ENCODE data around the gene PLIN3. TPM values are rescaled to one million over a fixed set of nuclear protein-coding genes. Genes with fewer than 3 reads are reported as not detected.
"Not testable (repeated sequence)": the region's sequence is repeated elsewhere in the genome, so short reads cannot be mapped to it uniquely, and the experiment has no call there.

Gene PLIN3
- total RNA-seq, 3 donors from 2014 or later (not counting 1 experiment from before 2014, with no cell fraction given): 26.6 to 28.7 (median 28.3) TPM

DNA sequence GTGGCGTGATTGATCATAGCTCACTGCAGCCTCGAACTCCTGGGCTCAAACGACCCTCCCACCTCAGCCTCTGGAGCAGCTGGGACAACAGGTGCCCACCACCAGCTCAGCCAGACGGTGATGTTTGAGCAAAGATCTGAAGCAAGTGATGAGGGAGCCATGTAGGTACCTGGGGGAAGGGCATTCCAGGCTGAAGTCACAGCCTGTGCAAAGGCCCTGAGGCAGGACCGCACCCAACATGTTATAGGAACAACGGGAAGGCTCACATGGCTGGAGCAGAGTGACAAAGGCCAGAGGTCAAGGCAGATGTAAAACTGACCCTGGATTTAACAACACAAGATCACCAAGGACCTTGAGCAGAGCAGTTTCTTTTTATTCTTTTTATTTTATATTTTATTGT lies 61.1 kb downstream of the PLIN3 start:
- no peaks in the 10 kb centered on the region for H3K36me3 ChIP-seq (ENCODE audit: control insufficient read depth, insufficient read depth, low read length)
- H3K9me3 Mint-ChIP-seq: no peaks in the 10 kb centered on the region
- no peaks in the 10 kb centered on the region for H3K27me3 Mint-ChIP-seq (ENCODE audit: low read depth in 2 of 2)
- no peak overlapping the region for H3K27ac ChIP-seq (ENCODE audit: low read length)
- WGBS (ENCODE audit: insufficient coverage): 88% methylated on average over 6 of the region's 6 CpGs
- H3K27me3 ChIP-seq (ENCODE audit: control insufficient read depth, insufficient read depth, low read length): no peaks in the 10 kb centered on the region
- no peaks in the 10 kb centered on the region for H3K36me3 Mint-ChIP-seq
- no peak overlapping the region for H3K4me3 Mint-ChIP-seq
- TF ChIP-seq, protein P1, sequence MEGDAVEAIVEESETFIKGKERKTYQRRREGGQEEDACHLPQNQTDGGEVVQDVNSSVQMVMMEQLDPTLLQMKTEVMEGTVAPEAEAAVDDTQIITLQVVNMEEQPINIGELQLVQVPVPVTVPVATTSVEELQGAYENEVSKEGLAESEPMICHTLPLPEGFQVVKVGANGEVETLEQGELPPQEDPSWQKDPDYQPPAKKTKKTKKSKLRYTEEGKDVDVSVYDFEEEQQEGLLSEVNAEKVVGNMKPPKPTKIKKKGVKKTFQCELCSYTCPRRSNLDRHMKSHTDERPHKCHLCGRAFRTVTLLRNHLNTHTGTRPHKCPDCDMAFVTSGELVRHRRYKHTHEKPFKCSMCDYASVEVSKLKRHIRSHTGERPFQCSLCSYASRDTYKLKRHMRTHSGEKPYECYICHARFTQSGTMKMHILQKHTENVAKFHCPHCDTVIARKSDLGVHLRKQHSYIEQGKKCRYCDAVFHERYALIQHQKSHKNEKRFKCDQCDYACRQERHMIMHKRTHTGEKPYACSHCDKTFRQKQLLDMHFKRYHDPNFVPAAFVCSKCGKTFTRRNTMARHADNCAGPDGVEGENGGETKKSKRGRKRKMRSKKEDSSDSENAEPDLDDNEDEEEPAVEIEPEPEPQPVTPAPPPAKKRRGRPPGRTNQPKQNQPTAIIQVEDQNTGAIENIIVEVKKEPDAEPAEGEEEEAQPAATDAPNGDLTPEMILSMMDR (IDR thresholded peaks at IDR 0.05): no peak
- H3K4me1 ChIP-seq (ENCODE audit: control insufficient read depth, insufficient read depth, low read length): peaks cover 3% of the 10 kb centered on the region
- DNase-seq (no peak), ATAC-seq (no peak)
- H3K27ac Mint-ChIP-seq: no peak overlapping the region
- no peaks in the 10 kb centered on the region for H3K9me3 ChIP-seq (ENCODE audit: control insufficient read depth, insufficient read depth, low read length)
- no peak overlapping the region for H3K4me3 ChIP-seq (ENCODE audit: low read length)
- H3K4me1 Mint-ChIP-seq: peaks cover 0 to 9% of the 10 kb centered on the region in 2 donors
- intact Hi-C loops (cut with micrococcal nuclease): loop anchor here (10.0 kb wide), 1 partner anchor 232 kb away; no protein-coding TSS in a partner anchor

DNA sequence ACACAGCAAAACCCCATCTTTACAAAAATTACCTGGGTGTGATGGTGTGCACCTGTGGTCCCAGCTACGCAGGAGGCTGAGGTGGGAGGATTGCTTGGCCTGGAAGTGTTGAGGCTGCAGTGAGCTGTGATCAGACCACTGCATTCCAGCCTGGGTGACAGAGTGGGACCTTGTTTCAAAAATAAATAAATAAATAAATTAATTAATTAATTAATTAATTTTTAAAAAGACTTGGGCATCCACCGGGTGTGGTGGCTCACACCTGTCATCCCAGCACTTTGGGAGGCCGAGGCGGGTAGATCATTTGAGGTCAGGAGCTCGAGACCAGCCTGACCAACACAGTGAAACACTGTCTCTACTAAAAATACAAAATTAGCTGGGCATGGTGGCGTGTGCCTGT lies 62.3 kb downstream of the PLIN3 start:
- not testable (repeated sequence) for H3K4me3 Mint-ChIP-seq; H3K27ac ChIP-seq (ENCODE audit: low read length); H3K9me3 Mint-ChIP-seq; H3K4me3 ChIP-seq (ENCODE audit: low read length); H3K4me1 Mint-ChIP-seq; H3K4me1 ChIP-seq (ENCODE audit: control insufficient read depth, insufficient read depth, low read length); H3K27ac Mint-ChIP-seq; H3K27me3 ChIP-seq (ENCODE audit: control insufficient read depth, insufficient read depth, low read length); H3K36me3 ChIP-seq (ENCODE audit: control insufficient read depth, insufficient read depth, low read length); ATAC-seq; H3K36me3 Mint-ChIP-seq; H3K9me3 ChIP-seq (ENCODE audit: control insufficient read depth, insufficient read depth, low read length); H3K27me3 Mint-ChIP-seq (ENCODE audit: low read depth in 2 of 2); DNase-seq
- WGBS (ENCODE audit: insufficient coverage): 90% methylated on average over 5 of the region's 6 CpGs
- intact Hi-C loops (cut with micrococcal nuclease): loop anchor here (10.0 kb wide), 1 partner anchor 230 kb away; no protein-coding TSS in a partner anchor

DNA sequence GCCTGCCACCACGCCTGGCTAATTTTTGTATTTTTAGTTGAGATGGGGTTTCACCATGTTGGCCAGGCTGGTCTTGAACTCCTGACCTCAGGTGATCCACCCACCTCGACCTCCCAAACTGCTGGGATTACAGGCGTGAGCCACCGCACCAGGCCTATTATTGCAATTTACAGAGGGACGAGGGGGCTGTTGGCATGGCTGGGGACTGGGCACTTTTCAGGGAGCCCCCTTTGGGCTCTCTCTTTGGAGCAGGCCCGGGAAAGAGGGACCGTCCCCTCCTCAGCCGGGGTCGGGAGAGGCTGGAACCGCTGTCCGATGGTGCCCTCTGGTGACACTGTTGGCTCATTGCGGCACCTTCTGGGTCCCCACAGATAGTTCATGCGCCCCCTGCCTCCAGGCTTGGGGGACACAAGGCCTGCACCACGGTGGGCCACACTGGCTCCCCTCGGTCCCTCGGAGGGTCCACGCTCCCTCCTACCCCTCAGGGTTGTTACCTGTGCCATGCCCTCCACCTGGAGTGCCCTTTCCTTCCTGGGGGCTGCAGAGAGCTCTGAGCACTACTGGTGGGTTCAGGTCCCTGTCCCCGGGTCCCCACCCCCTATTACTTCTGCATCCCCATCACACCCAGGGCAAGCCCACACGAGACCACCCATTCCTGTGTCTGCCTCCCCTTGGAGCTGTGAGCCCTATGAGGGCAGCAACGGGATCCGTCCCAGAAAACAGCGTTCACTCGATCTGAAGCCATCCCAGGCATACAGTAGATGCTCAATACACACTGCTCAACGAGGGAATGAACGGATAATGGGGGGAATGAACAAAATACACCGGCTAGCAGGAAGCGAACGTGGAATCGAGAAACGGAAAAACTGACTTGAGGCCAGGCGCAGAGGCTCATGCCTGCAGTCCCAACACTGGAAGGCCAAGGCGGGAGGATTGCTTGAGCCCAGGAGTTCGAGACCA lies 63.5 kb downstream of the PLIN3 start:
- H3K9me3 ChIP-seq (ENCODE audit: control insufficient read depth, insufficient read depth, low read length): no peaks in the 10 kb centered on the region
- H3K36me3 ChIP-seq (ENCODE audit: control insufficient read depth, insufficient read depth, low read length): no peaks in the 10 kb centered on the region
- ATAC-seq: peak; percentile 83 to 97 (median 96)
- TF ChIP-seq, protein P1 (IDR thresholded peaks at IDR 0.05): peak; percentile 62
- WGBS (ENCODE audit: insufficient coverage): 50% methylated on average over 32 of the region's 33 CpGs
- no peak overlapping the region for H3K27ac Mint-ChIP-seq
- H3K27ac ChIP-seq (ENCODE audit: low read length): no peak overlapping the region
- no peaks in the 10 kb centered on the region for H3K27me3 Mint-ChIP-seq (ENCODE audit: low read depth in 2 of 2)
- peaks cover 3% of the 10 kb centered on the region for H3K4me1 ChIP-seq (ENCODE audit: control insufficient read depth, insufficient read depth, low read length)
- intact Hi-C loops (cut with micrococcal nuclease): loop anchor here (10.0 kb wide), 1 partner anchor 229 kb away; no protein-coding TSS in a partner anchor
- H3K4me3 ChIP-seq (ENCODE audit: low read length): no peak overlapping the region
- H3K36me3 Mint-ChIP-seq: no peaks in the 10 kb centered on the region
- no peaks in the 10 kb centered on the region for H3K27me3 ChIP-seq (ENCODE audit: control insufficient read depth, insufficient read depth, low read length)
- H3K4me1 Mint-ChIP-seq: no peaks in the 10 kb centered on the region
- DNase-seq: peak; percentile 52 to 84
- no peak overlapping the region for H3K4me3 Mint-ChIP-seq
- no peaks in the 10 kb centered on the region for H3K9me3 Mint-ChIP-seq

DNA sequence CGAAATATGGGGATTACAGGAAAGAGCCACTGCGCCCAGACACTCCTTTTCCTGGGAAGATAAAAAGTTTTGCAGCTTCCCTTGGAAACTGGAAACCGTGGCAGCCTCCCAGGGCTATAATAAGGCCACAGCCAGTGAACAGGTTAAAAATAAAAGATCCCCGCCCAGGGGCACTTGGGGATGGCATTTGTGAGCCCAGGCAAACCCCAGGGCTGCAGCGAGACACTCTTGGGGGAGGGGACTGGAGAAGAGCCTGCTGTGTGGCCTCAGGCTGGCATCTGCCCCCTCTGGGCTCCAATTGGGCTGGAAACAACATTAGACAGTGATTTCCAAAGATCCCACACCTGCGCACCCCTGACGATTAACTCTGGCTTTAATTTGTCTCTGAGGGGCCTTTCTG lies 64.8 kb downstream of the PLIN3 start:
- Histone ChIP-seq H3K36me3 (ENCODE audit: control insufficient read depth, insufficient read depth, low read length) (no peaks in the 10 kb centered on the region), H3K9me3 (ENCODE audit: control insufficient read depth, insufficient read depth, low read length) (no peaks in the 10 kb centered on the region), H3K27ac (ENCODE audit: low read length) (no peak overlapping the region), H3K4me3 (ENCODE audit: low read length) (no peak overlapping the region), H3K4me1 (ENCODE audit: control insufficient read depth, insufficient read depth, low read length) (peaks cover 3% of the 10 kb centered on the region), H3K27me3 (ENCODE audit: control insufficient read depth, insufficient read depth, low read length) (no peaks in the 10 kb centered on the region)
- Mint-ChIP-seq H3K4me1 (no peaks in the 10 kb centered on the region), H3K27ac (no peak overlapping the region), H3K9me3 (no peaks in the 10 kb centered on the region), H3K36me3 (no peaks in the 10 kb centered on the region), H3K27me3 (ENCODE audit: low read depth in 2 of 2) (no peaks in the 10 kb centered on the region), H3K4me3 (no peak overlapping the region)
- WGBS (ENCODE audit: insufficient coverage): 91% methylated on average over 7 of the region's 7 CpGs
- DNase-seq (no peak), ATAC-seq (no peak)
- intact Hi-C loops (cut with micrococcal nuclease): loop anchor here (10.0 kb wide), 1 partner anchor 228 kb away; no protein-coding TSS in a partner anchor
- TF ChIP-seq, protein P1 (IDR thresholded peaks at IDR 0.05): no peak

Data from natural killer cell (primary cell).